OCI-LY3 (cell line): ENCODE measurements around the gene APOL4.

ENCODE experiments used
- H2AFZ ChIP-seq: fragments of 200-600, 300-600 bp; shearing (Covaris generic); 2 replicates; pipeline ENCODE4 v1.6.0; 2014; ENCODE audit warnings: antibody characterized with exemption, low read depth, low read length
- H3K27ac ChIP-seq: fragments of 200-600, 300-600 bp; sonication (generic); 2 replicates; pipeline ENCODE4 v1.5.1; 2014; ENCODE audit warnings: mild to moderate bottlenecking, low read length, moderate library complexity, mixed read lengths
- H3K27me3 ChIP-seq: fragments of 200-600, 300-600 bp; sonication (generic); 2 replicates; pipeline ENCODE4 v1.6.1; 2014; ENCODE audit warnings: low read depth, low read length, mixed read lengths
- H3K36me3 ChIP-seq: fragments of 200-600, 300-600 bp; sonication (generic); replicated peaks from 2 replicates; pipeline ENCODE3; 2014; ENCODE audit warnings: low read depth, low read length, mixed read lengths
- H3K4me1 ChIP-seq: fragments of 300-600, 200-600 bp; sonication (generic); 2 replicates; pipeline ENCODE4 v1.6.1; 2014; ENCODE audit warnings: low read length, mixed read lengths
- H3K4me2 ChIP-seq: fragments of 200-600, 300-600 bp; sonication (generic); 2 replicates; pipeline ENCODE4 v1.6.1; 2014; ENCODE audit warnings: low read length, mixed read lengths
- H3K4me3 ChIP-seq: fragments of 300-600, 200-600 bp; sonication (generic); 2 replicates; pipeline ENCODE4 v1.5.1; 2014; ENCODE audit warnings: antibody characterized with exemption, mild to moderate bottlenecking, low read length, moderate library complexity
- H3K79me2 ChIP-seq: fragments of 300-600, 200-600 bp; shearing (Covaris generic); 2 replicates; pipeline ENCODE4 v1.6.1; 2014; ENCODE audit warnings: mild to moderate bottlenecking, low read length, mixed read lengths
- H3K9ac ChIP-seq: fragments of 300-600, 200-600 bp; shearing (Covaris generic); 2 replicates; pipeline ENCODE4 v1.6.0; 2014; ENCODE audit warnings: mild to moderate bottlenecking, low read length, moderate library complexity
- H3K9me3 ChIP-seq: fragments of 200-600, 300-600 bp; shearing (Covaris generic); 2 replicates; pipeline ENCODE4 v1.6.1; 2014; ENCODE audit warnings: low read length, mixed read lengths; ENCODE audit not compliant: insufficient read depth
- H4K20me1 ChIP-seq: fragments of 200-600, 300-600 bp; sonication (generic); 2 replicates; pipeline ENCODE4 v1.6.1; 2016; ENCODE audit warnings: low read length, mixed read lengths; ENCODE audit not compliant: insufficient read depth
- CTCF ChIP-seq: fragments of 200-600, 300-600 bp; sonication (generic); IDR thresholded peaks from 2 replicates; pipeline ENCODE4 v1.5.1; 2014; ENCODE audit warnings: antibody characterized with exemption, low read length, low read depth
- EZH2phosphoT487 ChIP-seq: fragments of 200-600 bp; shearing (Covaris generic); IDR thresholded peaks from 2 replicates; pipeline ENCODE4 v1.6.1; 2018; ENCODE audit warnings: antibody characterized with exemption, mixed run types, low read depth

Gene APOL4

DNA sequence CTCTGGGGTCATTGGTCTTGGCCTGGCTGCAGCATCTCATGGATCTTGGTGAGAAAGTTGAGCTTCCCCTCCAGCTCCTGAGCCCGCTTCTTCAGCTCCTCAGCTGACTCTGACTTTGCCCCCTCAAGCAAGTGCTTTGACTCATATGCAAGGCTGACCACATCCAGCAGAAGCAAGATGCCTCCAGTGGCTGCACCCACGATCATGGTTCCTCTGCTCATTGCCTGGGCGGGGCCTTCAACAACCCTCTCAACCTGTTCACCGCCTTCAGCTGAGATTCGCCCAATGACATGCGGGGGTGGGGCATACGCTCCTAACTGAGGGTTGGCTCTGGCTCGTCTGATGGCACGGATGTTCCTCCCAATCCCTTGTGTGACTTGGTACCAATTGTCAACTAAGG is 25.8 kb upstream of the APOL4 start:
- peaks cover 8% of the 10 kb centered on the region; the same call in 1 of the 2 replicates for H3K79me2 ChIP-seq
- TF ChIP-seq CTCF (no peak), EZH2phosphoT487 (no peak)
- no peak overlapping the region for H3K9ac ChIP-seq
- peaks cover 43% of the 10 kb centered on the region for H3K36me3 ChIP-seq
- H3K9me3 ChIP-seq: no peaks in the 10 kb centered on the region
- H4K20me1 ChIP-seq: peaks cover 17% of the 10 kb centered on the region; the same call in 1 of the 2 replicates
- no peak overlapping the region for H3K27ac ChIP-seq
- no peak overlapping the region for H2AFZ ChIP-seq
- H3K27me3 ChIP-seq: no peaks in the 10 kb centered on the region
- no peak overlapping the region for H3K4me3 ChIP-seq
- peaks cover 12% of the 10 kb centered on the region for H3K4me1 ChIP-seq
- no peak overlapping the region for H3K4me2 ChIP-seq

DNA sequence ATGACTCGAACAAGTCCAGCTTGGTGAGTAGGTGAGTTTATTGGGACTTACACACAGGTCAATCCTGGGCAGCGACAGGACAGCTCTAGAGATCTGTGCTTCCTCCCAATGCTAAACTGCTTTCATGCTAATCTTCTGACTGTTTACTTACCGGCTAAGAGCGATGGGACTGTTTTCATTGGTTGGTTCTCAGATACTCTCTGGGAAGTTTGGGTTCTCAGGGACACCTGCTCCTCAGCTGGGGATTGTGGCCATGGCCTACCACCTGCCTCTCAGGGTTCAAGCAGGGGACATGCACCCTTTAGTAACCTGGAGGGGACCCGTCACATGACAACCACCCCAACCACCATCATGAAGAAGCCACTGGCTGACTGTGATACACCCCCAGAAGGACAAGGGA is 24.6 kb upstream of the APOL4 start:
- no peak overlapping the region for H3K4me3 ChIP-seq
- peaks cover 31% of the 10 kb centered on the region for H3K36me3 ChIP-seq

GRCh38 chr22:36225333-36225922 is 23.8 kb upstream of the APOL4 start:
- H3K4me2 ChIP-seq: no peak overlapping the region
- H3K36me3 ChIP-seq: peaks cover 24% of the 10 kb centered on the region
- 0 out of 2 replicates have a peak, but pooled peaks cover 3% of the 10 kb centered on the region for H3K79me2 ChIP-seq
- H3K4me1 ChIP-seq: peaks cover 9% of the 10 kb centered on the region
- H3K4me3 ChIP-seq: no peak overlapping the region
- H3K27me3 ChIP-seq: no peaks in the 10 kb centered on the region
- H3K9ac ChIP-seq: no peak overlapping the region
- TF ChIP-seq CTCF (no peak), EZH2phosphoT487 (no peak)
- peaks cover 11% of the 10 kb centered on the region; the same call in 1 of the 2 replicates for H4K20me1 ChIP-seq
- H2AFZ ChIP-seq: no peak overlapping the region
- H3K9me3 ChIP-seq: no peaks in the 10 kb centered on the region
- no peak overlapping the region for H3K27ac ChIP-seq

More for the DNA sequence above, 24.6 kb upstream of the APOL4 start:
- Histone ChIP-seq H3K4me2 (no peak overlapping the region), H3K9me3 (no peaks in the 10 kb centered on the region), H3K4me1 (peaks cover 9% of the 10 kb centered on the region), H3K9ac (no peak overlapping the region), H3K79me2 (0 out of 2 replicates have a peak, but pooled peaks cover 3% of the 10 kb centered on the region), H4K20me1 (peaks cover 13% of the 10 kb centered on the region; the same call in 1 of the 2 replicates), H3K27ac (0 out of 2 replicates have a peak overlapping the region, but pooled peaks have one; percentile 4), H2AFZ (no peak overlapping the region), H3K27me3 (no peaks in the 10 kb centered on the region)
- no peak for TF ChIP-seq EZH2phosphoT487
- no peak for TF ChIP-seq CTCF

GRCh38 chr22:36224245-36224644 is 22.6 kb upstream of the APOL4 start:
- no peak overlapping the region for H3K4me3 ChIP-seq
- no peaks in the 10 kb centered on the region for H3K79me2 ChIP-seq
- 0 out of 2 replicates have a peak, but pooled peaks cover 3% of the 10 kb centered on the region for H3K27me3 ChIP-seq
- H3K9ac ChIP-seq: no peak overlapping the region
- peaks cover 11% of the 10 kb centered on the region; the same call in 1 of the 2 replicates for H4K20me1 ChIP-seq
- H3K27ac ChIP-seq: no peak overlapping the region; the same call in 1 of the 2 replicates
- no peaks in the 10 kb centered on the region for H3K9me3 ChIP-seq
- TF ChIP-seq EZH2phosphoT487: no peak
- H2AFZ ChIP-seq: no peak overlapping the region
- H3K4me1 ChIP-seq: peaks cover 9% of the 10 kb centered on the region
- H3K4me2 ChIP-seq: no peak overlapping the region
- peaks cover 18% of the 10 kb centered on the region for H3K36me3 ChIP-seq
